Hepatocyte (in vitro differentiated cells): Measurements from ENCODE around the gene SHROOM2. TPM values are rescaled to one million over a fixed set of nuclear protein-coding genes. Genes with fewer than 3 reads are reported as not detected.

ENCODE experiments used
- DNase-seq: peaks from one replicate; pipeline ENCODE4 v3.0.0-alpha.2; 2016; ENCODE audit warnings: low spot score
- H2AFZ ChIP-seq: fragments of 200-600 bp; sonication (generic); 2 replicates; pipeline ENCODE4 v1.6.0; 2016; ENCODE audit warnings: antibody characterized with exemption, mild to moderate bottlenecking
- H3K27ac ChIP-seq: fragments of 200-600 bp; sonication (generic); 2 replicates; pipeline ENCODE4 v1.5.1; 2016; ENCODE audit warnings: mild to moderate bottlenecking
- H3K27me3 ChIP-seq: fragments of 200-600 bp; sonication (generic); 2 replicates; pipeline ENCODE4 v1.6.1; 2016
- H3K36me3 ChIP-seq: fragments of 200-600 bp; sonication (generic); replicated peaks from 2 replicates; pipeline ENCODE4 v1.5.1; 2016; ENCODE audit warnings: low read depth; ENCODE audit not compliant: insufficient read depth
- H3K4me1 ChIP-seq: fragments of 200-600 bp; sonication (generic); 2 replicates; pipeline ENCODE4 v1.5.1; 2016; ENCODE audit warnings: mild to moderate bottlenecking, moderate library complexity; ENCODE audit not compliant: insufficient read depth
- H3K4me2 ChIP-seq: fragments of 200-600 bp; sonication (generic); 2 replicates; pipeline ENCODE4 v1.6.0; 2016
- H3K4me3 ChIP-seq: fragments of 200-600 bp; sonication (generic); 2 replicates; pipeline ENCODE4 v1.5.1; 2016; ENCODE audit warnings: mild to moderate bottlenecking
- H3K79me2 ChIP-seq: fragments of 200-600 bp; sonication (generic); 2 replicates; pipeline ENCODE4 v1.6.0; 2017; ENCODE audit warnings: mild to moderate bottlenecking
- H3K9me2 ChIP-seq: fragments of 200-600 bp; sonication (generic); replicated peaks from 2 replicates; pipeline ENCODE4 v1.6.0; 2017; ENCODE audit warnings: mild to moderate bottlenecking; ENCODE audit not compliant: insufficient read depth
- H3K9me3 ChIP-seq: fragments of 200-600 bp; sonication (generic); 2 replicates; pipeline ENCODE4 v1.5.1; 2016; ENCODE audit warnings: low read depth, mild to moderate bottlenecking
- H4K20me1 ChIP-seq: fragments of 200-600 bp; sonication (generic); 2 replicates; pipeline ENCODE4 v1.6.0; 2016; ENCODE audit warnings: mild to moderate bottlenecking; ENCODE audit not compliant: insufficient read depth, poor library complexity, severe bottlenecking
- CTCF ChIP-seq: fragments of 200-600 bp; sonication (generic); IDR thresholded peaks from 2 replicates; pipeline ENCODE4 v1.5.1; 2016; ENCODE audit warnings: antibody characterized with exemption, mild to moderate bottlenecking; ENCODE audit not compliant: poor library complexity
- EZH2 ChIP-seq: fragments of 200-600 bp; sonication (generic); IDR thresholded peaks from 2 replicates; pipeline ENCODE4 v1.6.1; 2016; ENCODE audit warnings: antibody characterized with exemption, mild to moderate bottlenecking, borderline replicate concordance
- EZH2phosphoT487 ChIP-seq: fragments of 200-600 bp; sonication (generic); IDR thresholded peaks from one replicate; pipeline ENCODE4 v1.6.1; 2018; ENCODE audit warnings: antibody characterized with exemption, mild to moderate bottlenecking, low read depth, moderate library complexity; ENCODE audit not compliant: unreplicated experiment, severe bottlenecking
- WGBS: methylation state at CpG from one replicate; pipeline ENCODE4 v1.1.6; 2016; ENCODE audit warnings: low lambda C conversion rate; ENCODE audit errors: missing lambda C conversion rate; 5-methylcytosine and 5-hydroxymethylcytosine counted together
- polyA plus RNA-seq: library from polyadenylated mRNA; unstranded; fragments of >200 nt; fragmentation: Nextera tagmentation; extraction: Ambion mirVana; gene quantifications from 2 replicates; pipeline ENCODE4 v1.2.1, GENCODE V29; 2016
- total RNA-seq: library from RNA; depleted of rRNA; stranded (reverse); fragments of >200 nt; gene quantifications from 2 replicates; pipeline ENCODE4 v1.2.3, GENCODE V29; 2014

The SHROOM2 gene
- total and polyA plus RNA-seq, 2 experiments from 2014 or later = 6.9 to 8.5 TPM

- DNase-seq = no peak
- Histone ChIP-seq H3K27ac (no peak overlapping the region), H3K79me2 (no peaks in the 10 kb centered on the region), H3K9me2 (no peaks in the 10 kb centered on the region), H3K36me3 (no peaks in the 10 kb centered on the region), H4K20me1 (no peaks in the 10 kb centered on the region), H3K4me2 (no peak overlapping the region), H3K27me3 (no peaks in the 10 kb centered on the region), H2AFZ (no peak overlapping the region), H3K4me1 (no peaks in the 10 kb centered on the region), H3K4me3 (no peak overlapping the region), H3K9me3 (no peaks in the 10 kb centered on the region)
- TF ChIP-seq EZH2 = no peak
- no peak for TF ChIP-seq EZH2phosphoT487
- WGBS = 59% methylated on average over 11 of the region's 11 CpGs
Measured at GRCh38 chrX:9927698-9928482, 141.7 kb downstream of the SHROOM2 start.

GRCh38 chrX:9935436-9935835 lies 149.2 kb downstream of the SHROOM2 start:
- Histone ChIP-seq H3K9me2 (no peaks in the 10 kb centered on the region), H3K4me1 (no peaks in the 10 kb centered on the region), H3K4me3 (no peak overlapping the region), H4K20me1 (no peaks in the 10 kb centered on the region), H3K4me2 (no peak overlapping the region), H3K79me2 (no peaks in the 10 kb centered on the region), H2AFZ (no peak overlapping the region), H3K27me3 (no peaks in the 10 kb centered on the region), H3K9me3 (no peaks in the 10 kb centered on the region), H3K36me3 (no peaks in the 10 kb centered on the region), H3K27ac (no peak overlapping the region)
- 88% methylated on average over 3 of the region's 3 CpGs for WGBS
- DNase-seq = no peak
- TF ChIP-seq EZH2phosphoT487 (no peak), EZH2 (no peak), CTCF (no peak)

- no peaks in the 10 kb centered on the region for H3K9me2 ChIP-seq
- no peak overlapping the region for H2AFZ ChIP-seq
- H3K27me3 ChIP-seq = no peaks in the 10 kb centered on the region
- 81% methylated on average over 8 of the region's 8 CpGs for WGBS
- DNase-seq = no peak
- no peak overlapping the region for H3K27ac ChIP-seq
- H3K79me2 ChIP-seq = no peaks in the 10 kb centered on the region
- no peaks in the 10 kb centered on the region for H3K36me3 ChIP-seq
- TF ChIP-seq EZH2phosphoT487 = no peak
- no peak for TF ChIP-seq EZH2
- no peak for TF ChIP-seq CTCF
- no peaks in the 10 kb centered on the region for H4K20me1 ChIP-seq
- no peak overlapping the region for H3K4me2 ChIP-seq
- no peaks in the 10 kb centered on the region for H3K9me3 ChIP-seq
- H3K4me3 ChIP-seq = no peak overlapping the region
- H3K4me1 ChIP-seq = no peaks in the 10 kb centered on the region
Measured at GRCh38 chrX:9937761-9938160, 151.5 kb downstream of the SHROOM2 start.

- WGBS = 83% methylated on average over 7 of the region's 7 CpGs
- Histone ChIP-seq H3K4me1 (no peaks in the 10 kb centered on the region), H3K4me3 (no peak overlapping the region), H2AFZ (no peak overlapping the region), H4K20me1 (no peaks in the 10 kb centered on the region), H3K9me3 (no peaks in the 10 kb centered on the region), H3K4me2 (no peak overlapping the region), H3K27ac (no peak overlapping the region), H3K27me3 (no peaks in the 10 kb centered on the region), H3K36me3 (no peaks in the 10 kb centered on the region), H3K9me2 (no peaks in the 10 kb centered on the region), H3K79me2 (no peaks in the 10 kb centered on the region)
- TF ChIP-seq CTCF (no peak), EZH2phosphoT487 (no peak), EZH2 (no peak)
- DNase-seq = no peak
Measured at GRCh38 chrX:9938516-9938915, 152.3 kb downstream of the SHROOM2 start.
